Right atrium auricular region (tissue), 2 donors: Measurements from ENCODE around the gene OVOL2. TPM values are rescaled to one million over a fixed set of nuclear protein-coding genes. Genes with fewer than 3 reads are reported as not detected.
"Not testable (repeated sequence)": the region's sequence is repeated elsewhere in the genome, so short reads cannot be mapped to it uniquely, and the experiment has no call there.

Source experiments
- DNase-seq: peaks from one replicate; pipeline ENCODE4 v3.0.0-alpha.2; 2019; ENCODE audit warnings: low spot score
- H3K27ac ChIP-seq, 2 donors: fragments of 200-600 bp; sonication (generic); 1 replicate in 1 of 2; 2 replicates in 1 of 2; pipeline ENCODE4 v1.5.1; 2016 to 2019
- H3K27me3 ChIP-seq, 2 donors: fragments of 200-600 bp; sonication (generic); one replicate each; pipeline versions ENCODE4 v1.5.1 to v1.6.0; 2017 to 2019
- H3K36me3 ChIP-seq: fragments of 200-600 bp; sonication (generic); one replicate; pipeline ENCODE4 v1.5.1; 2016
- H3K4me1 ChIP-seq, 2 donors: fragments of 200-600 bp; sonication (generic); one replicate each; pipeline versions ENCODE4 v1.5.1 to v1.6.0; 2017 to 2019
- H3K4me3 ChIP-seq, 2 donors: fragments of 200-600 bp; sonication (generic); 1 replicate in 1 of 2; 2 replicates in 1 of 2; pipeline ENCODE4 v1.5.1; 2017 to 2019; ENCODE audit warnings: mild to moderate bottlenecking in 1 of 2, moderate library complexity in 1 of 2
- H3K9me3 ChIP-seq, 2 donors: fragments of 200-600 bp; sonication (generic); one replicate each; pipeline ENCODE4 v1.5.1; 2019
- CTCF ChIP-seq, 2 donors: fragments of 200-600 bp; sonication (generic); IDR thresholded peaks; one replicate each; pipeline ENCODE4 v1.5.1; 2019; ENCODE audit warnings: antibody characterized with exemption in 2 of 2
- total RNA-seq, 2 donors: library from RNA; depleted of rRNA; stranded (reverse); fragments of >200 nt; gene quantifications; one replicate each; pipeline ENCODE4 v1.1.0, GENCODE V29; 2016

Gene OVOL2
- total RNA-seq, 2 donors from 2014 or later = not detected

GRCh38 chr20:18092890-18093289 is 35.2 kb upstream of the OVOL2 start:
- H3K4me1 ChIP-seq = no peaks in the 10 kb centered on the region
- no peaks in the 10 kb centered on the region for H3K27me3 ChIP-seq
- H3K36me3 ChIP-seq = no peaks in the 10 kb centered on the region
- H3K27ac ChIP-seq = no peak overlapping the region
- no peak overlapping the region for H3K4me3 ChIP-seq
- DNase-seq = no peak
- TF ChIP-seq CTCF (IDR thresholded peaks at IDR 0.05) = no peak
- H3K9me3 ChIP-seq = no peaks in the 10 kb centered on the region

DNA sequence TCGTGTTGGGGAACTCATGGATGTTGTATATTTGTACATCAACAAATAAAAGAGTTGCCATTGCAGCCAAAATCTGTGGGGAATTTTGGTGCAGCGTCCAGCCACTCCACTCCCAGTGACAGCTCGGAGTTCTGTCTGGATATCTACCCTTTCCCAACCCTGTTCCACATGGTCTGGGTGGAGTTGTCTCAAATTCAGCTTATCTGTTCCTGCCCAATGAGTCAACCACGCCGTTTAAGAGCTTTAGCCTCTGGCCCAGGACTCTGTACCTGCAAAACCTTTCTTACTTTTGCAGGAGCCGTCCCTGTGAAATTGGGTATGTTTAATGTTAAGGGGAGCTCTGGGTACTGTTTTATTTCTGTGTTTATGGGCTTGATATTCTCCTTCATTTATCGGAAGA is 33.9 kb upstream of the OVOL2 start:
- H3K36me3 ChIP-seq = no peaks in the 10 kb centered on the region
- no peak for DNase-seq
- H3K4me1 ChIP-seq = no peaks in the 10 kb centered on the region
- no peak overlapping the region for H3K4me3 ChIP-seq
- no peak for TF ChIP-seq CTCF (IDR thresholded peaks at IDR 0.05)
- H3K9me3 ChIP-seq = no peaks in the 10 kb centered on the region
- H3K27ac ChIP-seq = no peak overlapping the region
- no peaks in the 10 kb centered on the region for H3K27me3 ChIP-seq

- no peak for TF ChIP-seq CTCF (IDR thresholded peaks at IDR 0.05)
- Histone ChIP-seq H3K27ac (no peak overlapping the region), H3K9me3 (no peaks in the 10 kb centered on the region), H3K4me1 (no peaks in the 10 kb centered on the region), H3K4me3 (no peak overlapping the region), H3K27me3 (no peaks in the 10 kb centered on the region), H3K36me3 (no peaks in the 10 kb centered on the region)
- DNase-seq = no peak
Measured at GRCh38 chr20:18090477-18090876, 32.8 kb upstream of the OVOL2 start.

DNA sequence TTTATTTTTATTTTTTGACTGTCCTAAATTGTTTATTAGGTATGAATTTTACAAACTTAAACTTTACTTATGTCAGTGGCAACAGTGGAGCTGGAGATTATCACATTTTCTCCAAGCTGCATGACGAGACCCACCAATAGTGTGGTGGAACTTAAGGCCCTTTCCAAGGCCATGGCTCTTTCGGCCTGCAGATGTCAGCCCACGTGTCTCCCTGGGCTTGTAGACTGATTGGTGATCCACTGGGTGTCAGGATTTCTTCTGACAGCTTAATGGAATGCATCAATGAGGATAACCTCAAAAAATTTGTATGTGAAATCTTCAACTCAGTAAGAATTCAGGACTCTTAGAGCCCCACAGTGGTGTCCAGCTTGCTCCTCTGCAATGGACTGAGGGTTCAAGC is 32.3 kb upstream of the OVOL2 start:
- Histone ChIP-seq H3K27me3 (no peaks in the 10 kb centered on the region), H3K27ac (no peak overlapping the region), H3K4me3 (no peak overlapping the region), H3K36me3 (no peaks in the 10 kb centered on the region), H3K4me1 (no peaks in the 10 kb centered on the region), H3K9me3 (no peaks in the 10 kb centered on the region)
- no peak for TF ChIP-seq CTCF (IDR thresholded peaks at IDR 0.05)
- DNase-seq = no peak

DNA sequence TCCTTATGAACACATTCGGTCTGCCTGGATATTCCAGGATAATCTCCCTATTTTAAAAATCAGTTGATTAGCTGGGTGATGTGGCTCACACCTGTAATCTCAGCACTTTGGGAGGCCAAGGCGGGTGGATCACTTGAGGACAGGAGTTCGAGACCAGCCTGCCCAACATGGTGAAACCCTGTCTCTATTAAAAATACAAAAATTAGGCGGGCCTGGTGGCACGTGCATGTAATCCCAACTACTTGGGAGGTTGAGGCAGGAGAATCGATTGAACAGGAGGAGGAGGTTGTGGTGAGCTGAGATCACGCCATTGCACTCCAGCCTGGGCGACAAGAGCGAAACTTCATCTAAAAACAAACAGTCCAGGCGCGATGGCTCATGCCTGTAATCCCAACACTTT is 31.1 kb upstream of the OVOL2 start:
- not testable (repeated sequence) for H3K36me3 ChIP-seq, DNase-seq, H3K4me1 ChIP-seq, H3K27ac ChIP-seq, H3K4me3 ChIP-seq, H3K9me3 ChIP-seq, H3K27me3 ChIP-seq

GRCh38 chr20:18088298-18088697 is 30.6 kb upstream of the OVOL2 start:
- not testable (repeated sequence) for H3K27me3 ChIP-seq, H3K4me1 ChIP-seq

DNA sequence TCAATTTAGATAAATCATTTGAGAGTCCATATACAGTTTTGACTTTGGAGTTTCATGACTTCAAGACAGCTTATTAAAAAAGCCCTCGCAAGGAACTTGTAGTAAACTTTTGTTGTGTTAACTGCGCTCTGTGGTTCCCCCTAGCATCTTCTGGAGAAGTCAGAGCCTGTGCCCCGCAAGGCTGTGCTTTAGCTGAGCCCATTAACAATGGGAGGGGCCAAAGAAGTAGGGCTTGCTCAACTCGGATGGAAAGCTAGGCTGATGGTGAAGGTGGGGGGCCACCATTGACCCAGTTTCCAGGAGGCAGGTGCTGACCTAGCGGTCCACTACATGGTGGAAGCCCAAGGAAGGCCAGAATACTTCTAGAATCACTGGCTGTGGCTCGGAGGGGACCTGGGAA is 29.3 kb upstream of the OVOL2 start:
- no peak for DNase-seq
- H3K9me3 ChIP-seq = no peaks in the 10 kb centered on the region

More at GRCh38 chr20:18088298-18088697, 30.6 kb upstream of the OVOL2 start:
- DNase-seq, H3K36me3 ChIP-seq, H3K4me3 ChIP-seq, H3K27ac ChIP-seq, H3K9me3 ChIP-seq: not testable (repeated sequence)

GRCh38 chr20:18080836-18081235 is 23.1 kb upstream of the OVOL2 start:
- not testable (repeated sequence) for H3K4me3 ChIP-seq, H3K27ac ChIP-seq, H3K36me3 ChIP-seq, DNase-seq, H3K4me1 ChIP-seq, H3K27me3 ChIP-seq, H3K9me3 ChIP-seq

More for the DNA sequence above, 29.3 kb upstream of the OVOL2 start:
- Histone ChIP-seq H3K27ac (no peak overlapping the region), H3K4me3 (no peak overlapping the region), H3K4me1 (no peaks in the 10 kb centered on the region), H3K36me3 (no peaks in the 10 kb centered on the region), H3K27me3 (no peaks in the 10 kb centered on the region)
- TF ChIP-seq CTCF (IDR thresholded peaks at IDR 0.05) = no peak
